DOHH2 (cell line): ENCODE measurements around the gene ATP10A.

Source experiments
- H3F3A ChIP-seq: fragments of 200-600 bp; sonication (generic), shearing (Covaris generic); 2 replicates; pipeline ENCODE4 v1.6.0; 2016; ENCODE audit warnings: antibody characterized with exemption, mild to moderate bottlenecking; ENCODE audit not compliant: control insufficient read depth, insufficient read depth
- H3K27ac ChIP-seq: fragments of 200-600 bp; sonication (generic); 2 replicates; pipeline ENCODE4 v1.5.1; 2014; ENCODE audit warnings: low read depth, mild to moderate bottlenecking, low read length, moderate library complexity
- H3K27me3 ChIP-seq: fragments of 200-600 bp; sonication (generic); 2 replicates; pipeline ENCODE4 v1.6.1; 2014; ENCODE audit warnings: mild to moderate bottlenecking, low read length, mixed read lengths; ENCODE audit not compliant: control insufficient read depth
- H3K36me3 ChIP-seq: fragments of 200-600 bp; sonication (generic); 2 replicates; pipeline ENCODE4 v1.6.1; 2014; ENCODE audit warnings: mild to moderate bottlenecking, low read length, moderate library complexity, mixed read lengths; ENCODE audit not compliant: control insufficient read depth
- H3K4me1 ChIP-seq: fragments of 200-600 bp; sonication (generic); 2 replicates; pipeline ENCODE4 v1.6.1; 2014; ENCODE audit warnings: mild to moderate bottlenecking, low read length, mixed read lengths; ENCODE audit not compliant: control insufficient read depth
- H3K4me2 ChIP-seq: fragments of 200-600 bp; sonication (generic); 2 replicates; pipeline ENCODE4 v1.6.0; 2014; ENCODE audit warnings: mild to moderate bottlenecking, low read length, moderate library complexity
- H3K4me3 ChIP-seq: fragments of 200-600 bp; sonication (generic); 2 replicates; pipeline ENCODE4 v1.5.1; 2014; ENCODE audit warnings: mild to moderate bottlenecking, low read length, mixed read lengths
- H3K79me2 ChIP-seq: fragments of 200-600 bp; sonication (generic); 2 replicates; pipeline ENCODE4 v1.6.1; 2014; ENCODE audit warnings: mild to moderate bottlenecking, low read length, mixed read lengths; ENCODE audit not compliant: control insufficient read depth
- H3K9me2 ChIP-seq: fragments of 200-600 bp; sonication (generic); replicated peaks from 2 replicates; pipeline ENCODE4 v1.6.1; 2014; ENCODE audit warnings: mild to moderate bottlenecking, low read length, mixed read lengths; ENCODE audit not compliant: control insufficient read depth
- H3K9me3 ChIP-seq: fragments of 200-600 bp; sonication (generic); 2 replicates; pipeline ENCODE4 v1.6.1; 2014; ENCODE audit warnings: antibody characterized with exemption, low read length, mixed read lengths; ENCODE audit not compliant: control insufficient read depth, insufficient read depth
- H4K20me1 ChIP-seq: fragments of 200-600 bp; sonication (generic); 2 replicates; pipeline ENCODE4 v1.6.0; 2014; ENCODE audit warnings: low read depth, mild to moderate bottlenecking, antibody characterized with exemption, low read length, moderate library complexity; ENCODE audit not compliant: control insufficient read depth, insufficient read depth
- EZH2phosphoT487 ChIP-seq: fragments of 200-600 bp; sonication (generic); IDR thresholded peaks from 2 replicates; pipeline ENCODE4 v1.6.1; 2017; ENCODE audit warnings: borderline replicate concordance, mild to moderate bottlenecking, antibody characterized with exemption, low read length, moderate library complexity, mixed read lengths
- TF ChIP-seq, protein P1 (sequence below): fragments of 200-600 bp; sonication (generic); IDR thresholded peaks from one replicate; pipeline ENCODE4 v1.5.1; 2014; ENCODE audit warnings: antibody characterized with exemption, mild to moderate bottlenecking, low read depth, low read length; ENCODE audit not compliant: poor library complexity, severe bottlenecking

ATP10A gene

DNA sequence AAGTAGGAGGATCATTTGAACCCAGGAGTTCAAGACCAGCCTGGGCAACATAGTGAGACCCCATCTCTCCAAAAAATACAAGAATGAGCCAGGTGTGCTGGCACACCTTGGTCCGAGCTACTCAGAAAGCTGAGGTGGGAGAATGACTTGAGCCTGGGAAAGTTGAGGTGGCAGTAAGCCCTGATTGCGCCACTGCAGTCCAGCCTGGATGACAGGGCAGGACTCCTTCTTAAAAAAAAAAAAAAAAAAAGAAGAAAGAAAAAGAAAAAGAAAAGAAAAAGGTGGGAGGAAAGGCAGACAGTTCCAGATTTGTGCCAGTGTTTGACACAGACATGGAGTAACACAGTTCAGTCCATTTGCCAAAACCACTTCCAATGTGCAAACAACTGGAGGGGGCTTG lies 75.7 kb downstream of the ATP10A start:
- no peak for TF ChIP-seq EZH2phosphoT487
- TF ChIP-seq, protein P1, sequence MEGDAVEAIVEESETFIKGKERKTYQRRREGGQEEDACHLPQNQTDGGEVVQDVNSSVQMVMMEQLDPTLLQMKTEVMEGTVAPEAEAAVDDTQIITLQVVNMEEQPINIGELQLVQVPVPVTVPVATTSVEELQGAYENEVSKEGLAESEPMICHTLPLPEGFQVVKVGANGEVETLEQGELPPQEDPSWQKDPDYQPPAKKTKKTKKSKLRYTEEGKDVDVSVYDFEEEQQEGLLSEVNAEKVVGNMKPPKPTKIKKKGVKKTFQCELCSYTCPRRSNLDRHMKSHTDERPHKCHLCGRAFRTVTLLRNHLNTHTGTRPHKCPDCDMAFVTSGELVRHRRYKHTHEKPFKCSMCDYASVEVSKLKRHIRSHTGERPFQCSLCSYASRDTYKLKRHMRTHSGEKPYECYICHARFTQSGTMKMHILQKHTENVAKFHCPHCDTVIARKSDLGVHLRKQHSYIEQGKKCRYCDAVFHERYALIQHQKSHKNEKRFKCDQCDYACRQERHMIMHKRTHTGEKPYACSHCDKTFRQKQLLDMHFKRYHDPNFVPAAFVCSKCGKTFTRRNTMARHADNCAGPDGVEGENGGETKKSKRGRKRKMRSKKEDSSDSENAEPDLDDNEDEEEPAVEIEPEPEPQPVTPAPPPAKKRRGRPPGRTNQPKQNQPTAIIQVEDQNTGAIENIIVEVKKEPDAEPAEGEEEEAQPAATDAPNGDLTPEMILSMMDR = no peak
- Histone ChIP-seq H4K20me1 (no peaks in the 10 kb centered on the region), H3K9me2 (no peaks in the 10 kb centered on the region), H3K4me2 (no peak overlapping the region), H3F3A (no peaks in the 10 kb centered on the region), H3K27ac (no peak overlapping the region), H3K4me1 (no peaks in the 10 kb centered on the region), H3K36me3 (no peaks in the 10 kb centered on the region), H3K79me2 (no peaks in the 10 kb centered on the region), H3K27me3 (no peaks in the 10 kb centered on the region), H3K4me3 (no peak overlapping the region), H3K9me3 (peaks cover 17% of the 10 kb centered on the region; the same call in 1 of the 2 replicates)

DNA sequence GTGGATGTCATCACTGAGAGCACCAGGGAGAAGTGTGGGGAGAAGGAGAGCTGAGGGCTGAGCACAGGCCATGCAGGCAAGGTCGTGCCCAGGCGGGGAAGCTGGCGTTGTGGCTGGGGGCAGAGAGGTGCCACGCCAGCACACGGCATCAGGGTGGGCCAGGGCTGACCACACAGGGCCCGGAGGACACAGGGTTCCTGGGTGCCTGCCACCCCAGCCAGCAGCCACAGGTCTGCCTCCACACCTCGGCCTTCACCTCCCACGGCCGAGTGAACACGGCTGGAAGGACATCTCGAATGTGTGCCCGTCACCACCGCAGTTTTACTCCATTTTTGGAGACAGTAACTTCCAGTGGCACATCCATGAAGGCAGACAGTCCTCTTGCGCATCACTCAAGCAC lies 77.1 kb downstream of the ATP10A start:
- Histone ChIP-seq H4K20me1 (no peaks in the 10 kb centered on the region), H3F3A (no peaks in the 10 kb centered on the region), H3K79me2 (no peaks in the 10 kb centered on the region), H3K9me2 (no peaks in the 10 kb centered on the region), H3K27ac (no peak overlapping the region), H3K9me3 (peaks cover 13% of the 10 kb centered on the region; the same call in 1 of the 2 replicates), H3K36me3 (no peaks in the 10 kb centered on the region), H3K4me2 (no peak overlapping the region), H3K27me3 (no peaks in the 10 kb centered on the region), H3K4me3 (no peak overlapping the region), H3K4me1 (no peaks in the 10 kb centered on the region)
- TF ChIP-seq EZH2phosphoT487 = no peak
- TF ChIP-seq, protein P1 = no peak

DNA sequence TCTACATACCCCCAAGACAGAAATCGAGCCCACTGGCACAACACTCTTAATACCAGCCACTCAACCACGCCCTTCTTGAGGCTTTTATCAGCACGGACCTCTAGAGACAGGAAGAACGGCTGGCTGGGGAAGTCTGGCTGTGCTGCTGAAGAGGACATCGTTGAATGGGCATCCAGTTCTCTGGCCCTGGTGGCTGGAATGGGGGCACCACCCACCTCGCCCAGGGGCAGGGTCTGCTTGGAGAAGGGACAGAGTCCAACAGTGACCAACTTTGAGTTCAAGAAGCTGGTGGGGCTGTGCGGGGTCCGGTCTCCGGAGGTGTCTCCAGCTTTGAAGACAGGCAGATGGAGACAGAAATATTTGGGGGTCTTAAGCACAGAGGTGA lies 77.5 kb downstream of the ATP10A start:
- no peaks in the 10 kb centered on the region for H3F3A ChIP-seq
- H3K4me2 ChIP-seq = no peak overlapping the region
- H3K27ac ChIP-seq = no peak overlapping the region
- H4K20me1 ChIP-seq = no peaks in the 10 kb centered on the region
- H3K36me3 ChIP-seq = no peaks in the 10 kb centered on the region
- no peaks in the 10 kb centered on the region for H3K4me1 ChIP-seq
- no peak overlapping the region for H3K4me3 ChIP-seq
- no peaks in the 10 kb centered on the region for H3K9me2 ChIP-seq
- no peaks in the 10 kb centered on the region for H3K79me2 ChIP-seq
- H3K27me3 ChIP-seq = no peaks in the 10 kb centered on the region
- TF ChIP-seq EZH2phosphoT487 = no peak
- TF ChIP-seq, protein P1 = no peak
- H3K9me3 ChIP-seq = peaks cover 17% of the 10 kb centered on the region; the same call in 1 of the 2 replicates
